GM23248 (cell line): ENCODE results near the gene MYRIP.

Experiments used
- EZH2 ChIP-seq: fragments of 200-600 bp; sonication (generic); IDR thresholded peaks from 2 replicates; pipeline ENCODE4 v1.6.1; 2018; ENCODE audit warnings: antibody characterized with exemption, mild to moderate bottlenecking; ENCODE audit not compliant: insufficient read depth, poor library complexity, severe bottlenecking
- EZH2phosphoT487 ChIP-seq: fragments of 200-600 bp; sonication (generic); IDR thresholded peaks from 2 replicates; pipeline ENCODE4 v1.6.1; 2018; ENCODE audit warnings: antibody characterized with exemption, moderate library complexity, mild to moderate bottlenecking, low read depth; ENCODE audit not compliant: insufficient read depth

GRCh38 chr3:39780352-39780751 is 29.1 kb upstream of the MYRIP start:
- TF ChIP-seq EZH2phosphoT487 (no peak), EZH2 (no peak)
